PC-3 (cell line): Measurements from ENCODE around the gene BCAS3. TPM values are rescaled to one million over a fixed set of nuclear protein-coding genes. Genes with fewer than 3 reads are reported as not detected.

Experiments used
- ATAC-seq: fragments of 200-7000 bp; cut with Tn5 transposase; 2 replicates; pipeline ENCODE4 v1.9.1; 2020; ENCODE audit warnings: mild to moderate bottlenecking, moderate library complexity
- BruUV-seq: library from RNA; stranded (reverse); fragments of 400-500 nt; replicated peaks from 2 replicates; lab custom pipeline; 2021; lab: Mats Ljungman, UMichigan
- CTCF ChIA-PET: fragments of 300-600 bp; sonication (Branson Sonifier 250); formaldehyde crosslinking; loops from one replicate; lab custom pipeline; 2022; ENCODE audit warnings: antibody characterized with exemption; lab: Charles Lee
- POLR2A ChIA-PET: fragments of 300-600 bp; sonication (Branson Sonifier 250); formaldehyde crosslinking; loops from one replicate; lab custom pipeline; 2022; ENCODE audit warnings: antibody characterized with exemption; ENCODE audit not compliant: unreplicated experiment; lab: Charles Lee
- DNase-seq: peaks from one replicate; pipeline ENCODE4 v3.0.0-alpha.2; 2015
- H2AFZ ChIP-seq: fragments of 300-600 bp; sonication (generic); 2 replicates; pipeline ENCODE4 v1.6.0; 2016; ENCODE audit warnings: antibody characterized with exemption, low read length
- H3F3A ChIP-seq: fragments of 300-600 bp; sonication (generic); one replicate; pipeline ENCODE4 v1.6.0; 2017; ENCODE audit warnings: antibody characterized with exemption, low read length, control low read depth, mild to moderate bottlenecking; ENCODE audit not compliant: unreplicated experiment
- H3K27ac ChIP-seq: fragments of 300-600 bp; sonication (generic); 2 replicates; pipeline ENCODE4 v1.5.1; 2016; ENCODE audit warnings: mild to moderate bottlenecking, low read length
- H3K27me3 ChIP-seq: fragments of 300-600 bp; sonication (generic); 2 replicates; pipeline ENCODE4 v1.6.1; 2016; ENCODE audit warnings: low read length, mixed read lengths
- H3K36me3 ChIP-seq: fragments of 300-600 bp; sonication (generic); 2 replicates; pipeline ENCODE4 v1.6.1; 2016; ENCODE audit warnings: low read depth, mixed run types, low read length, mixed read lengths
- H3K4me1 ChIP-seq: fragments of 300-600 bp; sonication (generic); 2 replicates; pipeline ENCODE4 v1.5.1; 2016; ENCODE audit warnings: low read length; ENCODE audit not compliant: insufficient read depth
- H3K4me2 ChIP-seq: fragments of 300-600 bp; sonication (generic); 2 replicates; pipeline ENCODE4 v1.6.0; 2016; ENCODE audit warnings: low read length
- H3K4me3 ChIP-seq: fragments of 300-600 bp; sonication (generic); 2 replicates; pipeline ENCODE4 v1.5.1; 2016; ENCODE audit warnings: mild to moderate bottlenecking, low read length, mixed read lengths
- H3K79me2 ChIP-seq: fragments of 300-600 bp; sonication (generic); 2 replicates; pipeline ENCODE4 v1.6.1; 2017; ENCODE audit warnings: low read length, mixed read lengths
- H3K9ac ChIP-seq: fragments of 300-600 bp; sonication (generic); 2 replicates; pipeline ENCODE4 v1.6.0; 2016; ENCODE audit warnings: mild to moderate bottlenecking, low read length
- H3K9me2 ChIP-seq: fragments of 300-600 bp; sonication (generic); replicated peaks from 2 replicates; pipeline ENCODE4 v1.6.1; 2016; ENCODE audit warnings: mixed run types, low read length, mixed read lengths
- H3K9me3 ChIP-seq: fragments of 300-600 bp; sonication (generic); 2 replicates; pipeline ENCODE4 v1.6.1; 2016; ENCODE audit warnings: low read length, mixed read lengths
- H4K20me1 ChIP-seq: fragments of 300-600 bp; sonication (generic); 2 replicates; pipeline ENCODE4 v1.6.1; 2016; ENCODE audit warnings: low read length, mixed read lengths
- EZH2 ChIP-seq: fragments of 300-600 bp; sonication (generic); IDR thresholded peaks from one replicate; pipeline ENCODE4 v1.6.1; 2017; ENCODE audit warnings: antibody characterized with exemption, mild to moderate bottlenecking, low read length; ENCODE audit not compliant: unreplicated experiment
- EZH2phosphoT487 ChIP-seq: fragments of 300-600 bp; sonication (generic); IDR thresholded peaks from 2 replicates; pipeline ENCODE4 v1.6.1; 2018; ENCODE audit warnings: mild to moderate bottlenecking, antibody characterized with exemption, low read length, borderline replicate concordance
- intact Hi-C: fragments of 100-400 bp; cut with micrococcal nuclease; formaldehyde crosslinking; loops from 2 replicates; pipeline ENCODE4 v1.9.0; 2023
- total RNA-seq: library from RNA; depleted of rRNA; stranded (reverse); fragments of >200 nt; gene quantifications from 2 replicates; pipeline ENCODE4 v1.2.3, GENCODE V29; 2014
- TF ChIP-seq, protein P1 (sequence below): fragments of 300-600 bp; sonication (generic); conservative IDR thresholded peaks from 2 replicates; pipeline ENCODE4 v1.5.1; 2017; ENCODE audit warnings: antibody characterized with exemption, low read depth, mild to moderate bottlenecking, low read length

Gene BCAS3
- total RNA-seq, 1 experiment from 2014 or later: 25.9 TPM

DNA sequence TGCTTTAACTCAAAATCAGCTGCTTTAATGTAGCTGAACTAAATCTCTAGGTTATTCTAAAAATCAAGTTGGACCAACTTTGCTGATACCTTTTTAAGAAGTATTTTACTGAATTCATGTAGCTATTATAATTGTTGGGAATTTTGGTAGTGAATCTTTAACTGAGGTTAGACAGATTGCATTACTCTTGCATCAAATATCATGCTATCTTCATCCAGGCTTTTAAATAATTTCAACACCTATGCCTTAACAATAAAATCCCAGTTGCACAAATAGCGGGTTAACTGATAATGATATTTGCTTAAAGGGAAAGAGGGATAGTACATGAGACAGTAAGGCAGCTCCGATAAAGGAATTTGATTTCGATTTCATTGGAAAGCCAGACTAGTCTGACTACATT is 480.7 kb downstream of the BCAS3 start:
- H3F3A ChIP-seq: no peaks in the 10 kb centered on the region
- H3K36me3 ChIP-seq: no peaks in the 10 kb centered on the region
- H3K27me3 ChIP-seq: no peaks in the 10 kb centered on the region
- no peaks in the 10 kb centered on the region for H4K20me1 ChIP-seq
- no peak for DNase-seq
- no peaks in the 10 kb centered on the region for H3K9me2 ChIP-seq
- intact Hi-C loops: no loop called here
- H3K4me1 ChIP-seq: no peaks in the 10 kb centered on the region
- no peaks in the 10 kb centered on the region for H3K79me2 ChIP-seq
- no peak for ATAC-seq
- no peak overlapping the region for H3K9ac ChIP-seq
- TF ChIP-seq, protein P1, sequence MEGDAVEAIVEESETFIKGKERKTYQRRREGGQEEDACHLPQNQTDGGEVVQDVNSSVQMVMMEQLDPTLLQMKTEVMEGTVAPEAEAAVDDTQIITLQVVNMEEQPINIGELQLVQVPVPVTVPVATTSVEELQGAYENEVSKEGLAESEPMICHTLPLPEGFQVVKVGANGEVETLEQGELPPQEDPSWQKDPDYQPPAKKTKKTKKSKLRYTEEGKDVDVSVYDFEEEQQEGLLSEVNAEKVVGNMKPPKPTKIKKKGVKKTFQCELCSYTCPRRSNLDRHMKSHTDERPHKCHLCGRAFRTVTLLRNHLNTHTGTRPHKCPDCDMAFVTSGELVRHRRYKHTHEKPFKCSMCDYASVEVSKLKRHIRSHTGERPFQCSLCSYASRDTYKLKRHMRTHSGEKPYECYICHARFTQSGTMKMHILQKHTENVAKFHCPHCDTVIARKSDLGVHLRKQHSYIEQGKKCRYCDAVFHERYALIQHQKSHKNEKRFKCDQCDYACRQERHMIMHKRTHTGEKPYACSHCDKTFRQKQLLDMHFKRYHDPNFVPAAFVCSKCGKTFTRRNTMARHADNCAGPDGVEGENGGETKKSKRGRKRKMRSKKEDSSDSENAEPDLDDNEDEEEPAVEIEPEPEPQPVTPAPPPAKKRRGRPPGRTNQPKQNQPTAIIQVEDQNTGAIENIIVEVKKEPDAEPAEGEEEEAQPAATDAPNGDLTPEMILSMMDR: no peak
- TF ChIP-seq EZH2 (no peak), EZH2phosphoT487 (no peak)
- POLR2A ChIA-PET: interaction anchor here (0.6 kb wide), 1 partner anchor 58 kb away, joined by 5 read pairs; no protein-coding TSS in a partner anchor
- H3K4me2 ChIP-seq: no peak overlapping the region
- no peak overlapping the region for H2AFZ ChIP-seq
- CTCF ChIA-PET: no interaction called here
- H3K27ac ChIP-seq: no peak overlapping the region
- no peak overlapping the region for H3K4me3 ChIP-seq
- no peaks in the 10 kb centered on the region for H3K9me3 ChIP-seq
- BruUV-seq: no TSS peak

DNA sequence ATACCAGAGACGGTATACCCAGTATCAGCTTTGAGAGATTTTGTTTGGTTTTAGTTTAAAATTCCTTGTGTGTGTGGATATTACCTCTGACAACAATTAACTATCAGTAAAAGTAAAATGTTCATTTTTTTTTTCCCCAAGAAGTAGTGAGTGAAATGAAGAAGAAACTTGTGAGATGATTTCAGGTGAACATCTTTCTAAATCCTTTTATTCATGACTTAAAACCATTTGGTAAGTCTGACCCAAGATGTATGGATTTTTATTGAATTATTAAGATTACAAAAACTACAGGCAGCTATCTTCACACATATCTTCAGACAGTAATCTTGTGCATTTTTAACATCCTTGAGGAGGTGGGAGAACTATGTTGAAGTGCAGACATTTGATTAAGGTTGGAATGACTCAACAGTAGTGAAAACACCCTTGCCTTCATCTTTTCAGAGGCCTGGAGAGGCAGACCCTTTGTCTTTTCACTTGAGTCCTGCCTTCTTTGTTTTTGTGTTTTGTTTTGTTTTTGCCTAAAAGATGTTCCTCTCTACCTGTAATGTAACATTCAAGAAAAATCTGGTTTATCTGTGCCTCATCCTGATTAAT is 481.7 kb downstream of the BCAS3 start:
- POLR2A ChIA-PET: no interaction called here
- intact Hi-C loops: no loop called here
- no peaks in the 10 kb centered on the region for H3K36me3 ChIP-seq
- H3K4me1 ChIP-seq: no peaks in the 10 kb centered on the region
- DNase-seq: no peak
- no peaks in the 10 kb centered on the region for H3K9me3 ChIP-seq
- CTCF ChIA-PET: no interaction called here
- TF ChIP-seq, protein P1: no peak
- TF ChIP-seq EZH2: no peak
- TF ChIP-seq EZH2phosphoT487: no peak
- no TSS peak for BruUV-seq
- no peaks in the 10 kb centered on the region for H3K79me2 ChIP-seq
- no peak overlapping the region for H3K4me3 ChIP-seq
- H3K9me2 ChIP-seq: no peaks in the 10 kb centered on the region
- no peak overlapping the region for H3K9ac ChIP-seq
- H3K4me2 ChIP-seq: no peak overlapping the region
- H3K27me3 ChIP-seq: no peaks in the 10 kb centered on the region
- no peak overlapping the region for H3K27ac ChIP-seq
- no peak overlapping the region for H2AFZ ChIP-seq
- H4K20me1 ChIP-seq: no peaks in the 10 kb centered on the region
- ATAC-seq: no peak
- no peaks in the 10 kb centered on the region for H3F3A ChIP-seq

DNA sequence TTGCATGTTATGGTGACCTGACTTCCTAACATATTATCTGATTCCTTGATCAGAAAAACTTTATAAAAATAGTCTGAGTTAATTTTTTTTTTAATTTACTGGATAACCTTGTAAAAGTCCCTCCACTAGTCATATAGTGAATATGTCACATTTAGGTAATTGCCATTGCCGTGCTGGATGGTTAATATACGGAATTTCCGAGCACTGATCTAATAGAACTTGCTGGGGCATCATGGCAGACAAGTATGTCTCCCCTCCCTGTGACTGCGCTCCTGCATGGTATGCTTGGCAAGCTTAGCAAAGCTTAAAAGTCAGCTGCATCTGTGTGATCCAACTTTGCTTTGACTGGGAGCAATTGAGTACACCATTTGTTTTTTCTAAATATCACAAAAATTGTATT is 482.6 kb downstream of the BCAS3 start:
- no peaks in the 10 kb centered on the region for H3K9me2 ChIP-seq
- no peak overlapping the region for H3K4me2 ChIP-seq
- H3K27me3 ChIP-seq: no peaks in the 10 kb centered on the region
- intact Hi-C loops: no loop called here
- H3K36me3 ChIP-seq: no peaks in the 10 kb centered on the region
- ChIA-PET POLR2A (no interaction called here), CTCF (no interaction called here)
- no peaks in the 10 kb centered on the region for H3K4me1 ChIP-seq
- H3K9ac ChIP-seq: no peak overlapping the region
- no peak overlapping the region for H2AFZ ChIP-seq
- BruUV-seq: no TSS peak
- H3K4me3 ChIP-seq: no peak overlapping the region
- no peak overlapping the region for H3K27ac ChIP-seq
- no peak for TF ChIP-seq EZH2
- TF ChIP-seq EZH2phosphoT487: no peak
- DNase-seq (no peak), ATAC-seq (no peak)
- H3F3A ChIP-seq: no peaks in the 10 kb centered on the region
- H4K20me1 ChIP-seq: no peaks in the 10 kb centered on the region
- no peaks in the 10 kb centered on the region for H3K79me2 ChIP-seq
- H3K9me3 ChIP-seq: no peaks in the 10 kb centered on the region
